HG03521 (cell line): ENCODE measurements around the gene PRR19.
"Not testable (repeated sequence)": the region's sequence is repeated elsewhere in the genome, so short reads cannot be mapped to it uniquely, and the experiment has no call there.

Experiments
- ATAC-seq: cut with Tn5 transposase; IDR thresholded peaks from one replicate; pipeline ENCODE4 v1.9.1; 2021; ENCODE audit warnings: mild to moderate bottlenecking, moderate library complexity; ENCODE audit not compliant: unreplicated experiment

Gene PRR19, protein sequence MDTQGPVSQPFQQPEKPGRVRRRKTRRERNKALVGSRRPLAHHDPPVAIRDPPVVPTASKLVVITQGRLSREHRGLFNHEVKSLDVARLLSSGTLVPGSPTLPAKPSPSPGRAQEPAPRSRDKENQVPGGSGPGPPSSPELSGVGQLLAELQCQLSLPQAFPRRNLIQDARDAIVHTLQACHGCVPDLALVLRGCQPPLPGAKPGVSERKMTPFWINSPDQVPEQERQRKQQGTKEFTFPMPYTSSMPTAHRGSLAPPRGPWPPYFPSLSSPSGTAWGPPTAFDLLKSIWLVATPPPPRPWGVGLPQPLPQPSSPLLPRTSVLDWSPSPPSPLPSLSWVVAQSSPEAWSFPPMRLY

GRCh38 chr19:42301646-42302203 is at the start of gene PRR19:
Gene PRR19, plus strand, starts transcription at chr19:42302132. Its CDS starts 7,453 bp downstream, at chr19:42309585.
- peak; percentile 8 for ATAC-seq

GRCh38 chr19:42252365-42253244 is 49.3 kb upstream of the PRR19 start:
- ATAC-seq: no peak

DNA sequence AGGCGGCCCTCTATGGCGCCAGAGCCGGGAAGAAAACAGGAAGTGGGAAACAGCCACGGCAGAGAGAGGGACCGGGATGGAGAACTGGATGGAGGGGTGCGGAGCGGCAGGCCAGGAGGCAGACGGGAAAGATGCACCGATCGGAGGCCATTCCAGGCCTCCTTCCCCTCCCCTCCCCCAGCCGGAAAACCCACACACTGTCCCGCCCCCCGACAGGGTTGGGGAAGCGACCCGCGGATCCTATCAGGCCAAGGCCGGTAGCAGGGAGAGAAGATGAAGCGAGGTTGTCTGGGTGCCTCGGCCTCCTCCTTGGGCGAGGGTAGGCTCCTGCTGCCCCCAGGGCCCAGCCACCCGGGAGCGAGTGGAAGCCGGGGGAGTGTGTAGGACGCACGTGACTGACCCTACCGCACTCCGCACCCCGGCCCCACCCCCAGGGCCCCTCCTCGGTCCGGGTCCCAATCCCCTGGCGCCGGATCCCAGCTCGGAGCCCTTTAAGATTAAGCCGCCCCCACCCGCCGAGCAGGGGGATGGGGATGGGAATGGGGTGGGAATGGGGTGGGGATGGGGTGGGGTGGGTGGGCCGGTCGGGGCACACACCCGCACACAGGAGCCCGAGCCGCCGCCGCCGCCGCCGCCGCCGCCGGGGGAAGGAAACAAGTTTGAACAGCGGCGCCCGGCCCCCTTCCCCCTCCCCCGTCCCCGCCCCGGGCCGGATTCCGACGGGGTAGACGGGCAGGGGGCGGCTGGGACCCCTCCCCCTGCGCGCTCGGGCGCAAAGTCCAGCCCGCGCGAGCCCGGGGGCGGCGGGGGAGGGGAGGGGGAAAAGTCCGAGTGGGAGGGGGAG is 48.5 kb upstream of the PRR19 start:
- ATAC-seq: no peak

- no peak for ATAC-seq
These were observed 47.7 kb upstream of the PRR19 start for GRCh38 chr19:42254089-42254849.

DNA sequence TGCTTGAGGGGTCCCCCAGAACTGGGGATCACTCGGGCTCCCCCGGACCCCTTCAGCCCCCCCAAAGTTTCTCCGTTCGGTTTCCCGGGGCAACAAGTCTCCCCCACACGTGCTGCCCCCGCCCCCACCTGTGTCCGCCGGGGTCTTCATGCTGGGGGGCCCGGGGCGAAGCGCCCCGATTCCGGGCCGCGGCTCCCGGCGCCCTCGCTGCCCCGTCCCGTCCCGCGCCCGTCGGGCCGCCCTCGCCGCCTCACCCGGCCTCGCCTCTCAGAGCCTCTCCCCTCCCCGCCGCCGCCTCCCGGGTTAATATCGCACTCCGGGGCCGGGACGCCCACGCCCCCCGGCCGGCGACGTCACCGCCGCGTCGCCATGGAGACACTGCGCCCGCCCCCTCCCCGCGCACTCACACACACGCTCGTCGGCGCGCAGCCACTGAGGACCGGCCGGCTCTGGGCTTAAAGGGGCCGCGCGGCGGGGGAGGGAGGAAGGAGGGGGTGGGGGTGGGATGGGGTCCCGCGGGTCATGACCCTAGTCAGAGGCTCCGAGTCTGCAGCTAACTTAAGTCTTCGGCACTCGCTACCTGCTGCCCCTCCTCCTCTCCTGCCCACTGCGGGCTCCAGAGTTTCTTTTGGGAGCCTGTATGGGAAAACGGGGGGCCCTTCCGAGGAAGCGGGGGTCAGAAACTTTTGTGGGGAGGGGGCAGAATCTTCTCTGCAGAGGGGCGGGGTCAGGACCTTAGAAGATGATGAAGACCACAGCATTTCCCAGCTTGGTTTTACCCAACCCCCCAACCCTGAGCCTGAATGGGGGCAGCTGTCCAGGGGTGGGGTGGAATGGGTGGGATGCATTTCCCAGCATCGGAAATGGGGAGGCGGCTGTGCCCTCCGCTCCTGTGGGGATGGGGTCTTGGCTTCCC is 46.8 kb upstream of the PRR19 start, which contains the start of gene ERF:
TSS of gene ERF (minus strand) at position 279 of the 916 bp plus-strand sequence. CDS start at position 150, 129 bp downstream.
- ATAC-seq: peak; percentile 68

DNA sequence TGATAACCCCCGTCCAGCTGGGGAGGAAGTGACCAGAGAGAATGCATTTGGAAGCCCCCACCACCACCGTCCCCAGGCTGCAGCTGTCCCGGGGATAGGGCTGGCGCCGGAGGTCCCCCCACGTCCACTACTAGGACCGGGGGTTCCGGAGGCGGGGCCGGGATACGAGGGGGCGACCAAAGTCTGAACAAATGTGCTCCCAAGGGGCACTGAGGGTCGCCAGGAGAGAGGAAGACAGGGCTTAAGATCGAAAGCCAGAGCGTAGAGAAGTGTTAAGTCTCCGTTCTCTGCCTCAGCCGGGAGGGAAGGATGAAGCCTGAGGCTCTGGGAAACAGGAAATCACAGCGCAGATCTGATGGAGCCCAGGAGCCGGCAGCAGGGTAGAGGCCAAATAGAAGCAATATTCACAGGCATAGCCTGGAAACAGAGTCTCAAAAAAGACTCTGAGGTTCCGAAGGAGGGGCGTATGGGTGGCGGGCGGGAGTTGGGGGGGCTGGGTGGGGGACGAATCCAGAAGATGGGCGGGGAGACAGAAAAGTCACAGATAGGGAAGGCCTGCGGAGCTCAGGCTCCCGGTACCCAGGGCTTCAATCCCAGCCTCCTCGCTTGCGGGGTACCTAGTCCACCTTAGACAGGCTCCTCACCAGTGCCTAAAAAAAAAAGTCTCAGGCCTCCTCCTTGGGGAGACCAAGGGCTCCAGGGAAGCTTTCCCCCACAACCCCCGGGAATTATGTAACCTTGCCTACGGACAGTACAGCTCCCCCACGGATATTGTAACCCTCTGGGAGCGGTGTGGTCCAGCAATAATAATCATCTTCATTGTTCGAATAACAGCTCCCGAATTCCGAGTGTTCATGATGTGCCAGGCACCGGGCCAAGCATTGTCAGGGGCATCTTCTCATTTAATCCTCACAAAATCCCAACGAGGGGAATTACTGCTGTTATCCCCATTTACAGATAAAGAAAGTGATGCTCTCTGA is 45.9 kb upstream of the PRR19 start:
- no peak for ATAC-seq

DNA sequence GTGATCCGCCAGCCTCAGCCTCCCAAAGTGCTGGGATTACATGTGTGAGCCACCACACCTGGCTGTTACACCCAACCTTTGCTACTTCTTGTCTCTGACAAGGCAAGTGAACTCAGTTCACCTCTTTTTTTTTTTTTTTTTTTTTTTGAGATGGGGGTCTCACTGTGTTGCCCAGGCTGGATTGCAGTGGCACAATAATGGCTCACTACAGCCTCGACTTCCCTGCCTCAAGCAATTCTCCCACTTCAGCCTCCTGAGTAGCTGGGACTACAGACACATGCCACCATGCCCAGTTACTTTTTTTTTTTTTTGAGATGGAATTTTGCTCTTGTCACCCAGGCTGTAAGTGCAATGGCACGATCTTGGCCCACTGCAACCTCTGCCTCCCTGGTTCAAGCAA is 44.1 kb upstream of the PRR19 start:
- ATAC-seq: not testable (repeated sequence)

DNA sequence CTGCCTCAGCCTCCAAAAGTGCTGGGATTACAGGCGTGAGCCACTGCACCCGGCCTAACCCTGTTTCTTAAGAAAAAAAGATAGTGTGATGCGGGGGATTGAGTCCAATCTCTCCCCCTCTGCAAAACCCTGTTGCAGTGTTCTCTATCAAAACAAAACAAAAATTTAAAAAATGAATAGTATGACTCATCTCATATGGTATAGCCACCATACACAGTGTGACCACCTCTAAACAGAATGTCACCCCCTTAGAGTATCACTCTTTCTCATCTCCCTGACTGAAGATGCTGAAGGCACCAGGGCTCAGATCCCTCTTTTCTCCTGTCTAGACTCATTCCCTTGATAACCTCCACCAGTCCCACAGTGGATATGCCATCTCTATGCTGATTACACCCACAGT is 40.2 kb upstream of the PRR19 start:
- ATAC-seq: no peak

GRCh38 chr19:42266105-42266504 is 35.8 kb upstream of the PRR19 start:
- ATAC-seq: not testable (repeated sequence)

GRCh38 chr19:42266928-42267603 is 34.9 kb upstream of the PRR19 start:
- not testable (repeated sequence) for ATAC-seq

DNA sequence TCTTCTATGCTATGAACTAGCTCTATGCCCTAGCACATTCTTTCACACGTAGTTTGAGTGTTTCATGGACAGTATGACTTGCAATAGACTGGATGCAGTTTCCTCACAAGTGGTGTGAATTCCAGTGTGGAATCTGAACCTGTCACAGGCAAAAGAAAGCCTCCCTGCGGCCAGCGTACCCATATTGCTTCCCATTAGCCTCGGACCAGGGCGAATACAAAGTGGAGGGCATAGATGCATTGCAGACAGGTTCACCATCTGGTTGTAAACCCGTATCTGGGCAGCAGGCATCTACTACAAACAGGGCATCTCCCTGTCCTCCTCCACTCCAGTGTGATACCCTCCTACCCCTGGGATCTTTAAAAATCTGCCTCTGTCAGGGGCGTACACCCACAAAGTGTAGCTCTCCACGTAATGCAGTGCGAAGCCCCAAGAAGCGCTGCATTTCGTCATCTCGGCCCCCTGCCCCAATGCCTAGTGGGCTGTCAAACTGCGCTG is 34.2 kb upstream of the PRR19 start:
- ATAC-seq: no peak

- peak; percentile 50 for ATAC-seq
These were observed 33.7 kb upstream of the PRR19 start for GRCh38 chr19:42268142-42268703.

GRCh38 chr19:42268704-42269477 is 33.0 kb upstream of the PRR19 start, which contains the start of gene CIC:
Gene CIC, plus strand, starts transcription at chr19:42269252. Its CDS starts 2,532 bp downstream, at chr19:42271784.
- ATAC-seq: peak; percentile 75

DNA sequence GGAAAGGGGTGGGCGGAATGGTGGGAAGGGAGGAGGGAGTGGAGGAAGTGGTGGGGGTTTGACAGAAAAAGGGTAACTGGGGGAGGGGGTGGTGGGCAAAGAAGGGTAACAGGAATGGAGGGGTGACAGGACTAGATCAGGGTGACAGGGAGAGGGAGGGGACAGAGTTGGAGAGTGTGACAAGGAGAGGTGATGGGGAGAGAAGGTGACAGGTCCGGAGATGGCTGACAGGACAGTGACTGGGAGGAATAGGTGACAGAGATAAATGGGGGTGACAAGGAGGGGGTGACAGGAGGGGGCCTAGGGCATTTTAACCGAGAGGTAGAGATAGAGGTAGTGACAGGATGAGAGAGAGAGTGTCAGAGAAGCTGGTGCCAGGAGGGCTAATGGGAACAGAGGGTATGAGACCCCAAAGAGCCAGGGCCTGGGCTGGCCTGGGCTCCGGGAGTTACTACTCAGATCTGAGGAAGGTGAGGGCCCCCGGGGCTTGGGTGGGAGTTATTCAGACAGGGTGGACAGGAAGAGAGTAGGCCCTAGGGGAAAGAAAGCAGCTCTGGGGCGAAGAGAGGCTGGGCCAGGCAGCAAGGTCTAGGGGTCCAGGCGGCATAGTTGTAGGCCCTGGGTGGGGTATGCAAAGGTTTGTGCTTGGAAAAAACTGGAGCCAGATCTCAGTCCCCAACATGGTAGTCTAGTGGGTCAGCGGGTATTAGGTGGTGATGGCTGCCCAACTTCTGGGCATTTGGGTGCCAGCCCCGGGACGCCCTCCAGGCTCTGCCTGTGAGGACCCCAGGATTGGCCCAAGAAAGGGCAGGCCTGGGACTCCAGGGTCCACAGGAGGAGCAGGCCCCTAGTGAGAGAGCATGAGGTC is 32.2 kb upstream of the PRR19 start:
- no peak for ATAC-seq
